K562 (cell line): ENCODE results near the gene RORC. TPM values are rescaled to one million over a fixed set of nuclear protein-coding genes. Genes with fewer than 3 reads are reported as not detected.

Experiments
- ATAC-seq: fragments of 200-7000 bp; cut with Tn5 transposase; 3 replicates; pipeline ENCODE4 v1.9.1; 2020; ENCODE audit warnings: moderate library complexity
- BruUV-seq: library from RNA; stranded (reverse); fragments of 400-500 nt; replicated peaks from 2 replicates; lab custom pipeline; 2021; lab: Mats Ljungman, UMichigan
- CTCF ChIA-PET: fragments of 300-600 bp; formaldehyde crosslinking; extraction: SDS; loops from one replicate; lab custom pipeline; 2021; ENCODE audit warnings: low intra/inter-chr PET ratio; lab: Yijun Ruan, JAX
- POLR2A ChIA-PET: fragments of 300-600, 350-650 bp; sonication (Branson Sonifier 250); formaldehyde crosslinking; extraction: SDS; loops from one replicate; lab custom pipeline; 2021; ENCODE audit warnings: antibody characterized with exemption, inconsistent platforms; lab: Yijun Ruan, JAX
- DNase-seq, 4 experiments: peaks; one replicate each; pipeline versions ENCODE4 v3.0.0 to v3.0.0-alpha.2; 2011 to 2018; ENCODE audit warnings: low spot score in 3 of 4, mixed read lengths in 3 of 4; ENCODE audit errors: extremely low read depth in 1 of 4
- FAIRE-seq: peaks from 2 replicates; lab custom pipeline; 2011; peaks lifted over from hg19 to GRCh38; lab: Jason Lieb, UNC
- H2AFZ ChIP-seq: 2 replicates; pipeline ENCODE4 v1.6.0; 2011; ENCODE audit warnings: low read depth, low read length, control low read depth, inconsistent platforms
- H3K27ac ChIP-seq: fragments of 200-600 bp; 3 replicates; pipeline ENCODE4 v1.8.0; 2011; ENCODE audit warnings: low read depth, mild to moderate bottlenecking, control low read depth, inconsistent platforms, low read length, moderate library complexity, mixed read lengths; ENCODE audit errors: extremely low read depth
- H3K27me3 ChIP-seq, 2 experiments: fragments of 300-600 bp in 1 of 2; 2 replicates in 1 of 2; 3 replicates in 1 of 2; pipeline versions ENCODE4 v1.6.0 to v1.8.0; 2011; ENCODE audit warnings: inconsistent platforms in 2 of 2, low read length in 2 of 2, mild to moderate bottlenecking in 1 of 2, mixed read lengths in 1 of 2, moderate library complexity in 1 of 2; ENCODE audit not compliant: control insufficient read depth in 2 of 2, insufficient read depth in 2 of 2
- H3K36me3 ChIP-seq: fragments of 300-600 bp; 3 replicates; pipeline ENCODE4 v1.8.0; 2011; ENCODE audit warnings: mild to moderate bottlenecking, low read length, inconsistent platforms; ENCODE audit not compliant: control insufficient read depth, insufficient read depth
- H3K4me1 ChIP-seq, 2 experiments: fragments of 200-600 bp in 1 of 2; replicated peaks in 1 of 2; 2 replicates in 1 of 2; 3 replicates in 1 of 2; pipeline versions ENCODE4 v1.5.1 to v1.8.0; 2011; ENCODE audit warnings: inconsistent platforms in 2 of 2, low read length in 2 of 2, mild to moderate bottlenecking in 1 of 2, mixed read lengths in 1 of 2, moderate library complexity in 1 of 2; ENCODE audit not compliant: control insufficient read depth in 2 of 2, insufficient read depth in 2 of 2
- H3K4me2 ChIP-seq: 2 replicates; pipeline ENCODE4 v1.6.1; 2011; ENCODE audit warnings: low read length, control low read depth, inconsistent platforms, mixed read lengths; ENCODE audit not compliant: insufficient read depth
- H3K4me3 ChIP-seq: fragments of 200-600 bp; sonication (generic), shearing (Covaris generic); 2 replicates; pipeline ENCODE4 v1.5.1; 2016; ENCODE audit warnings: control low read depth, inconsistent platforms
- H3K79me2 ChIP-seq: fragments of 200-600 bp; 3 replicates; pipeline ENCODE4 v1.8.0; 2011; ENCODE audit warnings: low read length, inconsistent platforms; ENCODE audit not compliant: control insufficient read depth, insufficient read depth
- H3K9ac ChIP-seq, 2 experiments: 2 replicates each; pipeline versions ENCODE4 v1.6.0 to v1.6.1; 2011; ENCODE audit warnings: low read depth in 2 of 2, low read length in 2 of 2, control low read depth in 1 of 2, inconsistent platforms in 1 of 2, mild to moderate bottlenecking in 1 of 2, mixed read lengths in 1 of 2; ENCODE audit not compliant: insufficient read depth in 1 of 2
- H3K9me1 ChIP-seq: one replicate; pipeline ENCODE4 v1.6.0; 2011; ENCODE audit warnings: inconsistent platforms, mild to moderate bottlenecking, low read length, moderate library complexity; ENCODE audit not compliant: control insufficient read depth, insufficient read depth
- H3K9me3 ChIP-seq: replicated peaks from 2 replicates; pipeline ENCODE4 v1.5.1; 2011; ENCODE audit warnings: low read depth, low read length, inconsistent platforms; ENCODE audit not compliant: control insufficient read depth, insufficient read depth
- H4K20me1 ChIP-seq: replicated peaks from 2 replicates; pipeline ENCODE4 v1.6.1; 2011; ENCODE audit warnings: low read length, inconsistent platforms, mixed read lengths; ENCODE audit not compliant: control insufficient read depth, insufficient read depth
- BRD4 ChIP-seq: fragments of 200-600 bp; sonication (generic); IDR thresholded peaks from 2 replicates; pipeline ENCODE4 v1.6.1; 2017; ENCODE audit warnings: inconsistent platforms
- ETV1 ChIP-seq: fragments of 450-650 bp; conservative IDR thresholded peaks from 2 replicates; pipeline ENCODE4 v1.6.1; 2016; ENCODE audit warnings: missing genetic modification characterization, control low read depth, low read depth, missing compliant biosample characterization
- HMGXB4 ChIP-seq: sonication (generic); formaldehyde crosslinking; IDR thresholded peaks from 2 replicates; pipeline ENCODE4 v1.8.1; 2023; ENCODE audit warnings: mild to moderate bottlenecking, missing genetic modification reagents
- MAFK ChIP-seq: IDR thresholded peaks from 2 replicates; pipeline ENCODE4 v1.6.1; 2011; ENCODE audit warnings: low read length, improper control_type of control experiment
- NCOR1 ChIP-seq: fragments of 450-650 bp; IDR thresholded peaks from 2 replicates; pipeline ENCODE4 v1.6.1; 2016; ENCODE audit warnings: mild to moderate bottlenecking, moderate library complexity
- PHF21A ChIP-seq: fragments of 450-650 bp; IDR thresholded peaks from 2 replicates; pipeline ENCODE4 v1.6.1; 2017; ENCODE audit warnings: low read depth, borderline replicate concordance
- SP2 ChIP-seq: IDR thresholded peaks from 2 replicates; pipeline ENCODE4 v1.6.1; 2011; ENCODE audit warnings: mild to moderate bottlenecking, low read depth, low read length, moderate library complexity; ENCODE audit not compliant: poor library complexity, severe bottlenecking; ENCODE audit errors: extremely low read depth
- SREBF2 ChIP-seq: sonication (generic); formaldehyde crosslinking; IDR thresholded peaks from 2 replicates; pipeline ENCODE4 v1.4.0; 2020; ENCODE audit warnings: mild to moderate bottlenecking, missing genetic modification reagents
- TCFL5 ChIP-seq: fragments of 250-450 bp; sonication (Bioruptor Pico); conservative IDR thresholded peaks from 2 replicates; pipeline ENCODE4 v1.6.1; 2021; ENCODE audit warnings: mild to moderate bottlenecking, moderate library complexity, matching md5 sums
- ZFPM2 ChIP-seq: fragments of 250-450 bp; sonication (Bioruptor Pico); IDR thresholded peaks from 2 replicates; pipeline ENCODE4 v1.5.1; 2022; ENCODE audit warnings: mild to moderate bottlenecking
- ZNF280A ChIP-seq: fragments of 450-650 bp; IDR thresholded peaks from 2 replicates; pipeline ENCODE4 v1.6.1; 2018; ENCODE audit warnings: mild to moderate bottlenecking, low read depth; ENCODE audit not compliant: partially characterized antibody
- ZNF589 ChIP-seq: fragments of 200-800 bp; sonication (Bioruptor generic); IDR thresholded peaks from 2 replicates; pipeline ENCODE4 v1.6.1; 2016; ENCODE audit warnings: low read depth, missing genetic modification characterization, missing compliant biosample characterization
- WGBS: fragments of 100-300 bp; shearing (Covaris generic); methylation state at CpG from one replicate; pipeline ENCODE4 v1.1.6; 2016; ENCODE audit warnings: low coverage, mixed read lengths; ENCODE audit not compliant: insufficient coverage; ENCODE audit errors: missing lambda C conversion rate; 5-methylcytosine and 5-hydroxymethylcytosine counted together
- in situ Hi-C: fragments of 300-500 bp; cut with MboI; formaldehyde crosslinking; loops from 4 replicates; pipeline ENCODE4 v1.15.0; 2018; ENCODE audit warnings: inconsistent platforms, mixed read lengths
- intact Hi-C: fragments of 100-400 bp; cut with micrococcal nuclease; formaldehyde crosslinking; loops from 2 replicates; pipeline ENCODE4 v1.14.2; 2022
- polyA plus RNA-seq, 8 experiments: library from polyadenylated mRNA; depleted of rRNA in 4 of 8; stranded (reverse) in 5 of 8; unstranded in 3 of 8; fragments of >200 nt; fragmentation: Nextera tagmentation in 2 of 8; fragmentation: Illumina TruSeq in 1 of 8; extraction: Ambion mirVana in 2 of 8; extraction: Trizol in 1 of 8; gene quantifications; 2 replicates each; pipeline versions ENCODE4 v1.2.1 to v1.2.3, GENCODE V29; 2011 to 2014; ENCODE audit warnings: inconsistent platforms in 1 of 8, missing spikeins in 1 of 8
- total RNA-seq, 7 experiments: library from RNA; depleted of rRNA in 6 of 7; stranded (reverse); fragments of >200 nt in 6 of 7; fragmentation: Illumina TruSeq in 2 of 7; extraction: Trizol in 2 of 7; gene quantifications; 2 replicates each; pipeline versions ENCODE4 v1.2.1 to v1.2.3, GENCODE V29; 2011 to 2021; ENCODE audit warnings: low replicate concordance in 1 of 7

Gene RORC
- total and polyA plus RNA-seq, 9 of the 15 experiments (the other 6 are each of a cell fraction or from before 2014, with no cell fraction given) = not detected

GRCh38 chr1:151831256-151831591 lies 378 bp downstream of the RORC start:
- no peaks in the 10 kb centered on the region for H3K79me2 ChIP-seq
- H3K4me3 ChIP-seq = no peak overlapping the region
- H4K20me1 ChIP-seq = no peaks in the 10 kb centered on the region
- in situ Hi-C loops = loop anchor here (5.0 kb wide), 1 partner anchor 134 kb away; no protein-coding TSS in a partner anchor
- no TSS peak for BruUV-seq
- H2AFZ ChIP-seq = peak overlapping the region; percentile 67; the same call in 1 of the 2 replicates
- peaks cover 5 to 27% of the 10 kb centered on the region in 2 experiments for H3K4me1 ChIP-seq
- intact Hi-C loops = no loop called here
- WGBS = 58% methylated on average over 2 of the region's 4 CpGs
- no peak for ATAC-seq
- no peak for DNase-seq
- ChIA-PET POLR2A (no interaction called here), CTCF (no interaction called here)
- H3K4me2 ChIP-seq = peak overlapping the region; percentile 49; the same call in 1 of the 2 replicates
- H3K36me3 ChIP-seq = no peaks in the 10 kb centered on the region
- peak overlapping the region in 1 of 2 experiments; percentile 85; a peak in 2 of 4 replicates for H3K9ac ChIP-seq
- H3K27me3 ChIP-seq = peaks cover 0 to 3% of the 10 kb centered on the region in 2 experiments; a peak in 2 of 5 replicates
- peaks cover 3% of the 10 kb centered on the region for H3K9me1 ChIP-seq
- no peak overlapping the region for H3K27ac ChIP-seq
- H3K9me3 ChIP-seq = no peaks in the 10 kb centered on the region
- no peak for FAIRE-seq
- TF ChIP-seq SP2 (no peak), ZNF280A (no peak), MAFK (no peak)

GRCh38 chr1:151830055-151830454 lies 1.5 kb downstream of the RORC start:
- no peak overlapping the region for H3K4me3 ChIP-seq
- no peak overlapping the region for H3K27ac ChIP-seq
- 25% methylated on average over 5 of the region's 6 CpGs for WGBS
- BruUV-seq = no TSS peak
- DNase-seq (no peak), ATAC-seq (no peak), FAIRE-seq (no peak)
- ChIA-PET POLR2A (interaction anchor here (0.5 to 1.2 kb wide), 2 partner anchors 10 to 523 kb away, joined by 3 to 4 read pairs; no protein-coding TSS in a partner anchor), CTCF (no interaction called here)
- H3K4me1 ChIP-seq = peaks cover 5 to 33% of the 10 kb centered on the region in 2 experiments
- intact Hi-C loops (no loop called here), in situ Hi-C loops (loop anchor here (5.0 kb wide), 1 partner anchor 133 kb away; no protein-coding TSS in a partner anchor)
- H3K4me2 ChIP-seq = no peak overlapping the region
- H3K79me2 ChIP-seq = no peaks in the 10 kb centered on the region
- H4K20me1 ChIP-seq = no peaks in the 10 kb centered on the region
- H3K36me3 ChIP-seq = no peaks in the 10 kb centered on the region
- H3K9ac ChIP-seq = no peak overlapping the region
- no peak overlapping the region for H2AFZ ChIP-seq
- peaks cover 2 to 15% of the 10 kb centered on the region in 2 experiments; a peak in 3 of 5 replicates for H3K27me3 ChIP-seq
- no peaks in the 10 kb centered on the region for H3K9me3 ChIP-seq
- peaks cover 3% of the 10 kb centered on the region for H3K9me1 ChIP-seq
- TF ChIP-seq ETV1 (tag) (no peak), PHF21A (no peak), NCOR1 (no peak), ZNF589 (CRISPR knock-in tag) (no peak), ZFPM2 (CRISPR knock-in tag) (no peak), BRD4 (no peak), TCFL5 (CRISPR knock-in tag) (no peak), HMGXB4 (CRISPR knock-in tag) (no peak), SREBF2 (CRISPR knock-in tag) (no peak)
